Suprapubic skin (tissue), 4 donors: Measurements from ENCODE around the gene SPTBN1.

ENCODE experiments used
- EP300 ChIP-seq: sonication (generic); formaldehyde crosslinking; IDR thresholded peaks from one replicate; pipeline ENCODE4 v1.6.1; 2017; ENCODE audit warnings: antibody characterized with exemption
- POLR2AphosphoS5 ChIP-seq, 3 donors: sonication (generic); formaldehyde crosslinking; IDR thresholded peaks; one replicate each; pipeline ENCODE4 v1.6.1; 2017; ENCODE audit warnings: antibody characterized with exemption in 3 of 3
- TF ChIP-seq, protein P1 (sequence below), 2 donors: fragments of 200-600 bp in 1 of 2; fragments of 450-650 bp in 1 of 2; sonication (generic) in 1 of 2; IDR thresholded peaks; one replicate each; pipeline ENCODE4 v1.5.1; 2016 to 2019; ENCODE audit warnings: antibody characterized with exemption in 2 of 2, mild to moderate bottlenecking in 1 of 2, moderate library complexity in 1 of 2

GRCh38 chr2:54601339-54601738, 145.2 kb downstream of the SPTBN1 start:
- TF ChIP-seq EP300 (no peak), POLR2AphosphoS5 (IDR thresholded peaks at IDR 0.05) (no peak)
- TF ChIP-seq, protein P1, sequence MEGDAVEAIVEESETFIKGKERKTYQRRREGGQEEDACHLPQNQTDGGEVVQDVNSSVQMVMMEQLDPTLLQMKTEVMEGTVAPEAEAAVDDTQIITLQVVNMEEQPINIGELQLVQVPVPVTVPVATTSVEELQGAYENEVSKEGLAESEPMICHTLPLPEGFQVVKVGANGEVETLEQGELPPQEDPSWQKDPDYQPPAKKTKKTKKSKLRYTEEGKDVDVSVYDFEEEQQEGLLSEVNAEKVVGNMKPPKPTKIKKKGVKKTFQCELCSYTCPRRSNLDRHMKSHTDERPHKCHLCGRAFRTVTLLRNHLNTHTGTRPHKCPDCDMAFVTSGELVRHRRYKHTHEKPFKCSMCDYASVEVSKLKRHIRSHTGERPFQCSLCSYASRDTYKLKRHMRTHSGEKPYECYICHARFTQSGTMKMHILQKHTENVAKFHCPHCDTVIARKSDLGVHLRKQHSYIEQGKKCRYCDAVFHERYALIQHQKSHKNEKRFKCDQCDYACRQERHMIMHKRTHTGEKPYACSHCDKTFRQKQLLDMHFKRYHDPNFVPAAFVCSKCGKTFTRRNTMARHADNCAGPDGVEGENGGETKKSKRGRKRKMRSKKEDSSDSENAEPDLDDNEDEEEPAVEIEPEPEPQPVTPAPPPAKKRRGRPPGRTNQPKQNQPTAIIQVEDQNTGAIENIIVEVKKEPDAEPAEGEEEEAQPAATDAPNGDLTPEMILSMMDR (IDR thresholded peaks at IDR 0.05), result no peak
